Endothelial cell of umbilical vein (primary cell): Measurements from ENCODE around the gene C21orf58. TPM values are rescaled to one million over a fixed set of nuclear protein-coding genes. Genes with fewer than 3 reads are reported as not detected.

Experiments
- BruUV-seq: library from RNA; stranded (reverse); fragments of 400-500 nt; replicated peaks from 2 replicates; lab custom pipeline; 2021; lab: Mats Ljungman, UMichigan
- CTCF ChIA-PET: fragments of 300-600, 350-600 bp; sonication (Branson Sonifier 250); formaldehyde crosslinking; loops from one replicate; lab custom pipeline; 2021; ENCODE audit warnings: antibody characterized with exemption, inconsistent platforms; lab: Charles Lee
- POLR2A ChIA-PET: fragments of 300-600, 350-600 bp; sonication (Branson Sonifier 250); formaldehyde crosslinking; loops from one replicate; lab custom pipeline; 2021; ENCODE audit warnings: antibody characterized with exemption, inconsistent platforms; lab: Charles Lee
- DNase-seq: peaks from one replicate; pipeline ENCODE4 v3.0.0-alpha.2; 2011; ENCODE audit warnings: low read depth, low spot score
- FAIRE-seq: peaks from 2 replicates; lab custom pipeline; 2011; peaks lifted over from hg19 to GRCh38; lab: Jason Lieb, UNC
- H2AFZ ChIP-seq: 2 replicates; pipeline ENCODE4 v1.6.0; 2012; ENCODE audit warnings: low read depth, low read length, control low read depth, inconsistent platforms
- H3K27ac ChIP-seq: 2 replicates; pipeline ENCODE4 v1.5.1; 2011; ENCODE audit warnings: low read depth, mild to moderate bottlenecking, control low read depth, low read length, moderate library complexity; ENCODE audit not compliant: insufficient read depth
- H3K27me3 ChIP-seq, 2 experiments: 2 replicates each; pipeline versions ENCODE4 v1.6.0 to v1.6.1; 2011; ENCODE audit warnings: low read length in 2 of 2, mixed read lengths in 1 of 2; ENCODE audit not compliant: control insufficient read depth in 2 of 2, insufficient read depth in 2 of 2
- H3K36me3 ChIP-seq, 2 experiments: 2 replicates in 1 of 2; 3 replicates in 1 of 2; pipeline ENCODE4 v1.5.1; 2011; ENCODE audit warnings: low read length in 2 of 2, mild to moderate bottlenecking in 1 of 2, moderate library complexity in 1 of 2; ENCODE audit not compliant: control insufficient read depth in 2 of 2, insufficient read depth in 2 of 2; ENCODE audit errors: extremely low read depth in 1 of 2
- H3K4me1 ChIP-seq: 3 replicates; pipeline ENCODE4 v1.5.1; 2011; ENCODE audit warnings: mild to moderate bottlenecking, low read length; ENCODE audit not compliant: control insufficient read depth, insufficient read depth; ENCODE audit errors: extremely low read depth
- H3K4me2 ChIP-seq: 2 replicates; pipeline ENCODE4 v1.6.1; 2011; ENCODE audit warnings: low read length, control low read depth, mixed read lengths; ENCODE audit not compliant: insufficient read depth
- H3K4me3 ChIP-seq, 3 experiments: fragments of 200-600 bp in 1 of 3; sonication (generic), shearing (Covaris generic) in 1 of 3; replicated peaks in 1 of 3; 2 replicates each; pipeline ENCODE4 v1.5.1; 2011 to 2016; ENCODE audit warnings: control low read depth in 3 of 3, low read length in 3 of 3, mild to moderate bottlenecking in 2 of 3, inconsistent platforms in 1 of 3, low read depth in 1 of 3, moderate library complexity in 1 of 3; ENCODE audit not compliant: insufficient read depth in 1 of 3
- H3K79me2 ChIP-seq: 2 replicates; pipeline ENCODE4 v1.6.0; 2012; ENCODE audit warnings: low read length, inconsistent platforms; ENCODE audit not compliant: control insufficient read depth, insufficient read depth
- H3K9ac ChIP-seq: replicated peaks from 2 replicates; pipeline ENCODE3; 2011; ENCODE audit warnings: low read length, control low read depth; ENCODE audit not compliant: insufficient read depth; ENCODE audit errors: extremely low read depth
- H3K9me1 ChIP-seq: replicated peaks from 3 replicates; pipeline ENCODE4 v1.6.0; 2011; ENCODE audit warnings: mild to moderate bottlenecking, low read length; ENCODE audit not compliant: control insufficient read depth, insufficient read depth; ENCODE audit errors: extremely low read depth
- H3K9me3 ChIP-seq: replicated peaks from 2 replicates; pipeline ENCODE4 v1.5.1; 2012; ENCODE audit warnings: low read length, inconsistent platforms; ENCODE audit not compliant: control insufficient read depth, insufficient read depth
- H4K20me1 ChIP-seq: replicated peaks from 2 replicates; pipeline ENCODE3; 2011; ENCODE audit warnings: mild to moderate bottlenecking, low read length; ENCODE audit not compliant: control insufficient read depth, insufficient read depth; ENCODE audit errors: extremely low read depth
- EZH2 ChIP-seq: IDR thresholded peaks from 2 replicates; pipeline ENCODE4 v1.6.1; 2012; ENCODE audit warnings: borderline replicate concordance, low read depth, mild to moderate bottlenecking, moderate library complexity, low read length, inconsistent platforms; ENCODE audit not compliant: severe bottlenecking
- FOS ChIP-seq: IDR thresholded peaks from 2 replicates; pipeline ENCODE4 v1.6.1; 2011; ENCODE audit warnings: mild to moderate bottlenecking, low read length, moderate library complexity, borderline replicate concordance; ENCODE audit not compliant: insufficient read depth
- GATA2 ChIP-seq: IDR thresholded peaks from 2 replicates; pipeline ENCODE4 v1.7.0; 2011; ENCODE audit warnings: low read depth, mild to moderate bottlenecking, moderate library complexity, mixed read lengths, low read length; ENCODE audit not compliant: insufficient read length, insufficient read depth
- JUN ChIP-seq: IDR thresholded peaks from 2 replicates; pipeline ENCODE4 v1.6.1; 2011; ENCODE audit warnings: borderline replicate concordance, low read depth; ENCODE audit not compliant: insufficient read length, insufficient read depth
- MYC ChIP-seq: IDR thresholded peaks from one replicate; pipeline ENCODE4 v1.6.1; 2011; ENCODE audit warnings: mild to moderate bottlenecking, low read depth, low read length
- POLR2A ChIP-seq: IDR thresholded peaks from 2 replicates; pipeline ENCODE4 v1.6.1; 2012; ENCODE audit warnings: low read depth, mild to moderate bottlenecking, control low read depth, low read length
- POLR2AphosphoS5 ChIP-seq: IDR thresholded peaks from 2 replicates; pipeline ENCODE4 v1.6.1; 2012; ENCODE audit warnings: low read depth, mild to moderate bottlenecking, control low read depth, low read length, moderate library complexity; ENCODE audit not compliant: insufficient read depth
- dilution Hi-C: fragments of 300-500 bp; cut with MboI; formaldehyde crosslinking; loops from one replicate; pipeline ENCODE4 v1.15.0; 2019; ENCODE audit warnings: low sequenced_read_pairs; ENCODE audit not compliant: extremely low pct_ligation_motif_present
- intact Hi-C: fragments of 100-400 bp; cut with micrococcal nuclease; formaldehyde crosslinking; loops from one replicate; pipeline ENCODE4 v1.10.0; 2022
- polyA plus RNA-seq, 4 experiments: library from polyadenylated mRNA; depleted of rRNA in 3 of 4; stranded (reverse) in 3 of 4; unstranded in 1 of 4; fragments of >200 nt; gene quantifications; 2 replicates each; pipeline versions ENCODE4 v1.2.1 to v1.2.3, GENCODE V29; 2011 to 2012; ENCODE audit warnings: missing spikeins in 1 of 4
- total RNA-seq: library from RNA; stranded (reverse); gene quantifications from 2 replicates; pipeline ENCODE4 v1.2.3, GENCODE V29; 2021
- TF ChIP-seq, protein P1 (sequence below), 2 donors: IDR thresholded peaks; 1 replicate in 1 of 2; 2 replicates in 1 of 2; pipeline ENCODE4 v1.5.1; 2011; ENCODE audit warnings: low read length in 2 of 2, mild to moderate bottlenecking in 2 of 2, moderate library complexity in 2 of 2, control low read depth in 1 of 2, inconsistent platforms in 1 of 2, low read depth in 1 of 2; ENCODE audit not compliant: insufficient read depth in 1 of 2; ENCODE audit errors: extremely low read depth in 1 of 2
- TF ChIP-seq, protein P2 (sequence below): IDR thresholded peaks from 2 replicates; pipeline ENCODE4 v1.6.1; 2011; ENCODE audit not compliant: insufficient read depth, insufficient read length

C21orf58 gene
- total and polyA plus RNA-seq, 2 donors (not counting 3 experiments of a cell fraction or from before 2014, with no cell fraction given) = 6.0 to 24.3 TPM

DNA sequence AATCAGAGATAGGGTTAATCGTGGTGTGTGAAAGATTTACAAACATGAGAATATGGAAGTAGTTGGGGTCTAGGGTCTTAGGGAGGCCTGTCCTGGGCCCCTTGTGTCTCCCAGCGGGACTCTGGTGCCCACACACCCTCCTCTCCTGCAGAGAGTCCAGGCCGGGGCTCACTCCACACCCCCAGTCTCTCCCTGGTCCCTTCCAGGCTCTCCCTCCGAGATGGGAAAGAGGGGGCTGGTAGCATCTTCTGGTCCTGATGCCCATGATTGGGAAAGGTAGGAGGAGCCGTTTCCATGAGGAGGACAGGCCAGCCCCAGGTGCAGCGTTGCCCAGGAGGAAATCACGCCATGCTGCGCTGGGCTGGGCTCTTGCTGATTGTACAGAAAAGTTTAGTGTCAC lies 26.9 kb upstream of the C21orf58 start:
- TF ChIP-seq GATA2 (no peak), POLR2A (no peak), EZH2 (no peak), MYC (no peak), POLR2AphosphoS5 (no peak), FOS (no peak), JUN (no peak)
- TF ChIP-seq, protein P1, sequence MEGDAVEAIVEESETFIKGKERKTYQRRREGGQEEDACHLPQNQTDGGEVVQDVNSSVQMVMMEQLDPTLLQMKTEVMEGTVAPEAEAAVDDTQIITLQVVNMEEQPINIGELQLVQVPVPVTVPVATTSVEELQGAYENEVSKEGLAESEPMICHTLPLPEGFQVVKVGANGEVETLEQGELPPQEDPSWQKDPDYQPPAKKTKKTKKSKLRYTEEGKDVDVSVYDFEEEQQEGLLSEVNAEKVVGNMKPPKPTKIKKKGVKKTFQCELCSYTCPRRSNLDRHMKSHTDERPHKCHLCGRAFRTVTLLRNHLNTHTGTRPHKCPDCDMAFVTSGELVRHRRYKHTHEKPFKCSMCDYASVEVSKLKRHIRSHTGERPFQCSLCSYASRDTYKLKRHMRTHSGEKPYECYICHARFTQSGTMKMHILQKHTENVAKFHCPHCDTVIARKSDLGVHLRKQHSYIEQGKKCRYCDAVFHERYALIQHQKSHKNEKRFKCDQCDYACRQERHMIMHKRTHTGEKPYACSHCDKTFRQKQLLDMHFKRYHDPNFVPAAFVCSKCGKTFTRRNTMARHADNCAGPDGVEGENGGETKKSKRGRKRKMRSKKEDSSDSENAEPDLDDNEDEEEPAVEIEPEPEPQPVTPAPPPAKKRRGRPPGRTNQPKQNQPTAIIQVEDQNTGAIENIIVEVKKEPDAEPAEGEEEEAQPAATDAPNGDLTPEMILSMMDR (IDR thresholded peaks at IDR 0.05; ENCODE audit: extremely low read depth in 1 of 2, insufficient read depth in 1 of 2, low read depth in 1 of 2, low read length in 2 of 2) = no peak
- TF ChIP-seq, protein P2, sequence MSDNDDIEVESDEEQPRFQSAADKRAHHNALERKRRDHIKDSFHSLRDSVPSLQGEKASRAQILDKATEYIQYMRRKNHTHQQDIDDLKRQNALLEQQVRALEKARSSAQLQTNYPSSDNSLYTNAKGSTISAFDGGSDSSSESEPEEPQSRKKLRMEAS = no peak
- peaks cover 10 to 47% of the 10 kb centered on the region in 2 experiments for H3K36me3 ChIP-seq
- no peak for FAIRE-seq

More for the DNA sequence above, 26.9 kb upstream of the C21orf58 start:
- H3K4me2 ChIP-seq = no peak overlapping the region
- no peaks in the 10 kb centered on the region for H4K20me1 ChIP-seq
- intact Hi-C loops (no loop called here), dilution Hi-C loops (no loop called here)
- CTCF ChIA-PET = interaction anchor here (1.4 kb wide), 1 partner anchor 17 kb away, joined by 4 read pairs; no protein-coding TSS in a partner anchor
- POLR2A ChIA-PET = no interaction called here
- H3K9ac ChIP-seq = no peak overlapping the region
- H2AFZ ChIP-seq = no peak overlapping the region
- no peak overlapping the region for H3K27ac ChIP-seq
- H3K4me1 ChIP-seq = no peaks in the 10 kb centered on the region
- no peaks in the 10 kb centered on the region for H3K9me1 ChIP-seq
- H3K4me3 ChIP-seq = no peak overlapping the region
- DNase-seq = no peak
- H3K79me2 ChIP-seq = peaks cover 1% of the 10 kb centered on the region
- no peaks in the 10 kb centered on the region for H3K9me3 ChIP-seq
- H3K27me3 ChIP-seq = no peaks in the 10 kb centered on the region
- no TSS peak for BruUV-seq
